HG03558 (cell line): ENCODE measurements around the gene ADAMTSL2.
"Not testable (repeated sequence)": the region's sequence is repeated elsewhere in the genome, so short reads cannot be mapped to it uniquely, and the experiment has no call there.

Experiments
- ATAC-seq: cut with Tn5 transposase; IDR thresholded peaks from one replicate; pipeline ENCODE4 v1.9.1; 2021; ENCODE audit warnings: moderate number of reproducible peaks; ENCODE audit not compliant: unreplicated experiment; ENCODE audit errors: extremely low read depth

The ADAMTSL2 gene

GRCh38 chr9:133552236-133552635, 17.7 kb downstream of the ADAMTSL2 start:
- ATAC-seq: no peak

GRCh38 chr9:133553123-133553522, 18.6 kb downstream of the ADAMTSL2 start:
- no peak for ATAC-seq

GRCh38 chr9:133553973-133554713, 19.6 kb downstream of the ADAMTSL2 start:
- no peak for ATAC-seq

GRCh38 chr9:133554729-133555128, 20.2 kb downstream of the ADAMTSL2 start:
- ATAC-seq: no peak

- ATAC-seq: no peak
These were observed 21.9 kb downstream of the ADAMTSL2 start for GRCh38 chr9:133556354-133556753.

- no peak for ATAC-seq
These were observed 23.1 kb downstream of the ADAMTSL2 start for GRCh38 chr9:133557581-133557980.

GRCh38 chr9:133558191-133559126, 24.0 kb downstream of the ADAMTSL2 start:
- ATAC-seq: no peak

GRCh38 chr9:133560311-133560710, 25.8 kb downstream of the ADAMTSL2 start:
- ATAC-seq: no peak

GRCh38 chr9:133560944-133561343, 26.4 kb downstream of the ADAMTSL2 start:
- ATAC-seq: no peak

- no peak for ATAC-seq
These were observed 27.6 kb downstream of the ADAMTSL2 start for GRCh38 chr9:133561976-133562554.

GRCh38 chr9:133562611-133563290, 28.2 kb downstream of the ADAMTSL2 start:
- no peak for ATAC-seq

- ATAC-seq: no peak
These were observed 28.8 kb downstream of the ADAMTSL2 start for GRCh38 chr9:133563291-133563796.

- not testable (repeated sequence) for ATAC-seq
These were observed 29.3 kb downstream of the ADAMTSL2 start for GRCh38 chr9:133563814-133564213.

- ATAC-seq: no peak
These were observed 30.1 kb downstream of the ADAMTSL2 start for GRCh38 chr9:133564451-133565116.

GRCh38 chr9:133566382-133566781, 31.9 kb downstream of the ADAMTSL2 start:
- no peak for ATAC-seq

GRCh38 chr9:133566817-133567216, 32.3 kb downstream of the ADAMTSL2 start:
- no peak for ATAC-seq

GRCh38 chr9:133568186-133568585, 33.7 kb downstream of the ADAMTSL2 start:
- ATAC-seq: no peak

GRCh38 chr9:133569121-133569785, 34.7 kb downstream of the ADAMTSL2 start:
- ATAC-seq: no peak
